IMR-90 (cell line): ENCODE results near the gene PARD3. TPM values are rescaled to one million over a fixed set of nuclear protein-coding genes. Genes with fewer than 3 reads are reported as not detected.

Experiments used
- ATAC-seq: fragments of 200-7000 bp; cut with Tn5 transposase; 2 replicates; pipeline ENCODE4 v1.9.1; 2020; ENCODE audit warnings: low read depth, mild to moderate bottlenecking, moderate library complexity
- BruUV-seq: library from RNA; stranded (reverse); fragments of 400-500 nt; replicated peaks from 2 replicates; lab custom pipeline; 2021; lab: Mats Ljungman, UMichigan
- CTCF ChIA-PET: fragments of 300-600 bp; formaldehyde crosslinking; extraction: SDS; loops from one replicate; lab custom pipeline; 2021; ENCODE audit warnings: antibody characterized with exemption; lab: Yijun Ruan, JAX
- POLR2A ChIA-PET: fragments of 300-600 bp; sonication (Branson Sonifier 250); formaldehyde crosslinking; loops from one replicate; lab custom pipeline; 2022; ENCODE audit warnings: antibody characterized with exemption; ENCODE audit not compliant: unreplicated experiment; lab: Charles Lee
- DNase-seq: peaks from one replicate; pipeline ENCODE4 v3.0.0; 2013
- H2AFZ ChIP-seq: replicated peaks from 2 replicates; pipeline ENCODE3; 2013; ENCODE audit warnings: low read length, mild to moderate bottlenecking; ENCODE audit not compliant: poor library complexity
- H2AK5ac ChIP-seq: 2 replicates; pipeline ENCODE4 v1.6.1; 2013; ENCODE audit warnings: low read depth, low read length, inconsistent platforms
- H2AK9ac ChIP-seq: replicated peaks from 2 replicates; pipeline ENCODE3; 2013; ENCODE audit warnings: mild to moderate bottlenecking, low read depth, low read length, moderate library complexity; ENCODE audit not compliant: poor library complexity
- H2BK120ac ChIP-seq: 2 replicates; pipeline ENCODE4 v1.6.1; 2013; ENCODE audit warnings: low read depth, low read length, inconsistent platforms
- H2BK15ac ChIP-seq: 3 replicates; pipeline ENCODE4 v1.6.1; 2013; ENCODE audit warnings: low read depth, low read length, inconsistent platforms
- H2BK20ac ChIP-seq: 2 replicates; pipeline ENCODE4 v1.6.1; 2013; ENCODE audit warnings: low read depth, mild to moderate bottlenecking, inconsistent platforms, low read length, moderate library complexity
- H2BK5ac ChIP-seq: 2 replicates; pipeline ENCODE4 v1.6.1; 2013; ENCODE audit warnings: mild to moderate bottlenecking, low read depth, low read length, inconsistent platforms; ENCODE audit not compliant: poor library complexity, severe bottlenecking
- H3K14ac ChIP-seq: replicated peaks from 2 replicates; pipeline ENCODE4 v1.6.1; 2013; ENCODE audit warnings: low read depth, low read length, inconsistent platforms
- H3K18ac ChIP-seq: 2 replicates; pipeline ENCODE4 v1.6.1; 2013; ENCODE audit warnings: low read depth, low read length, control low read depth
- H3K23ac ChIP-seq: 2 replicates; pipeline ENCODE4 v1.6.1; 2013; ENCODE audit warnings: low read depth, low read length, inconsistent platforms
- H3K27ac ChIP-seq: 2 replicates; pipeline ENCODE4 v1.5.1; 2013; ENCODE audit warnings: mild to moderate bottlenecking, control low read depth, low read length; ENCODE audit not compliant: insufficient read depth
- H3K27me3 ChIP-seq: 2 replicates; pipeline ENCODE4 v1.6.1; 2013; ENCODE audit warnings: low read length; ENCODE audit not compliant: control insufficient read depth, insufficient read depth
- H3K36me3 ChIP-seq: 2 replicates; pipeline ENCODE4 v1.6.1; 2013; ENCODE audit warnings: low read length, mixed read lengths; ENCODE audit not compliant: control insufficient read depth, insufficient read depth
- H3K4ac ChIP-seq: 2 replicates; pipeline ENCODE4 v1.6.1; 2013; ENCODE audit warnings: low read depth, low read length, inconsistent platforms
- H3K4me1 ChIP-seq: 2 replicates; pipeline ENCODE4 v1.6.1; 2013; ENCODE audit warnings: low read length, mixed read lengths; ENCODE audit not compliant: control insufficient read depth, insufficient read depth
- H3K4me2 ChIP-seq: 2 replicates; pipeline ENCODE4 v1.6.1; 2013; ENCODE audit warnings: low read depth, mild to moderate bottlenecking, control low read depth, low read length, moderate library complexity
- H3K4me3 ChIP-seq: 2 replicates; pipeline ENCODE4 v1.5.1; 2013; ENCODE audit warnings: low read depth, mild to moderate bottlenecking, control low read depth, low read length, moderate library complexity; ENCODE audit not compliant: insufficient read depth
- H3K56ac ChIP-seq: 2 replicates; pipeline ENCODE4 v1.6.1; 2013; ENCODE audit warnings: low read length, inconsistent platforms; ENCODE audit not compliant: insufficient read depth; ENCODE audit errors: extremely low read depth
- H3K79me1 ChIP-seq, 2 experiments: 2 replicates each; pipeline ENCODE4 v1.6.1; 2013; ENCODE audit warnings: low read length in 2 of 2, inconsistent platforms in 1 of 2, low read depth in 1 of 2
- H3K9ac ChIP-seq: 2 replicates; pipeline ENCODE4 v1.6.1; 2013; ENCODE audit warnings: low read depth, low read length, control low read depth
- H3K9me1 ChIP-seq: 2 replicates; pipeline ENCODE4 v1.6.1; 2013; ENCODE audit warnings: low read length, inconsistent platforms; ENCODE audit not compliant: insufficient read depth
- H3K9me3 ChIP-seq: 2 replicates; pipeline ENCODE4 v1.6.1; 2013; ENCODE audit warnings: low read length; ENCODE audit not compliant: control insufficient read depth, insufficient read depth
- H4K20me1 ChIP-seq: 2 replicates; pipeline ENCODE4 v1.6.1; 2013; ENCODE audit warnings: low read length, inconsistent platforms; ENCODE audit not compliant: insufficient read depth
- H4K5ac ChIP-seq: 2 replicates; pipeline ENCODE4 v1.6.1; 2013; ENCODE audit warnings: mild to moderate bottlenecking, low read depth, low read length, control low read depth
- H4K8ac ChIP-seq, 2 experiments: 2 replicates each; pipeline ENCODE4 v1.6.1; 2013; ENCODE audit warnings: low read depth in 2 of 2, low read length in 2 of 2, control low read depth in 1 of 2, inconsistent platforms in 1 of 2
- H4K91ac ChIP-seq: 2 replicates; pipeline ENCODE4 v1.6.1; 2013; ENCODE audit warnings: low read depth, low read length, inconsistent platforms; ENCODE audit not compliant: insufficient read depth
- BHLHE40 ChIP-seq: fragments of 150-350 bp; IDR thresholded peaks from 2 replicates; pipeline ENCODE4 v1.6.1; 2016; ENCODE audit warnings: mild to moderate bottlenecking, low read depth, low read length
- CEBPB ChIP-seq: IDR thresholded peaks from 2 replicates; pipeline ENCODE4 v1.6.1; 2012; ENCODE audit warnings: low read depth, low read length, improper control_type of control experiment
- CHD1 ChIP-seq: IDR thresholded peaks from 2 replicates; pipeline ENCODE4 v1.6.1; 2012; ENCODE audit warnings: low read depth, low read length, improper control_type of control experiment
- FOS ChIP-seq: fragments of 150-350 bp; IDR thresholded peaks from 2 replicates; pipeline ENCODE4 v1.6.1; 2016; ENCODE audit warnings: low read depth, low read length
- MAFK ChIP-seq: IDR thresholded peaks from 2 replicates; pipeline ENCODE4 v1.6.1; 2012; ENCODE audit warnings: low read depth, low read length, improper control_type of control experiment
- MAZ ChIP-seq: IDR thresholded peaks from 2 replicates; pipeline ENCODE4 v1.6.1; 2012; ENCODE audit warnings: low read depth, mild to moderate bottlenecking, low read length, improper control_type of control experiment, moderate library complexity, borderline replicate concordance
- MXI1 ChIP-seq: IDR thresholded peaks from 2 replicates; pipeline ENCODE4 v1.6.1; 2012; ENCODE audit warnings: low read depth, mild to moderate bottlenecking, low read length, moderate library complexity, borderline replicate concordance
- NFE2L2 ChIP-seq: fragments of 150-350 bp; IDR thresholded peaks from 2 replicates; pipeline ENCODE4 v1.6.1; 2016; ENCODE audit warnings: low read depth, mild to moderate bottlenecking, low read length
- POLR2A ChIP-seq: IDR thresholded peaks from 2 replicates; pipeline ENCODE4 v1.6.1; 2012; ENCODE audit warnings: mild to moderate bottlenecking, low read depth, low read length
- RAD21 ChIP-seq: IDR thresholded peaks from 2 replicates; pipeline ENCODE4 v1.6.1; 2012; ENCODE audit warnings: low read length, improper control_type of control experiment
- RCOR1 ChIP-seq: IDR thresholded peaks from 2 replicates; pipeline ENCODE4 v1.6.1; 2012; ENCODE audit warnings: mild to moderate bottlenecking, low read length, improper control_type of control experiment; ENCODE audit not compliant: insufficient replicate concordance
- RFX5 ChIP-seq: IDR thresholded peaks from 2 replicates; pipeline ENCODE4 v1.8.0; 2012; ENCODE audit warnings: low read depth, mild to moderate bottlenecking, low read length, moderate library complexity
- SMC3 ChIP-seq: fragments of 150-350 bp; IDR thresholded peaks from 2 replicates; pipeline ENCODE4 v1.6.1; 2016; ENCODE audit warnings: low read depth, mild to moderate bottlenecking, antibody characterized with exemption, low read length, moderate library complexity
- WGBS, 2 experiments: methylation state at CpG; one replicate each; pipeline versions ENCODE4 v1.1.5 to v1.1.7; 2013; ENCODE audit warnings: missing lambda C conversion rate in 2 of 2; ENCODE audit not compliant: insufficient read length in 1 of 2; ENCODE audit errors: extremely low coverage in 2 of 2; 5-methylcytosine and 5-hydroxymethylcytosine counted together
- dilution Hi-C: fragments of 300-500 bp; cut with HindIII; formaldehyde crosslinking; loops from one replicate; pipeline ENCODE4 v1.14.3; 2018; ENCODE audit warnings: low sequenced_read_pairs; ENCODE audit not compliant: unreplicated experiment
- in situ Hi-C: fragments of 300-500 bp; cut with MboI; formaldehyde crosslinking; loops from 3 replicates; pipeline ENCODE4 v1.14.3; 2019; ENCODE audit warnings: low sequenced_read_pairs, inconsistent platforms, mixed read lengths
- intact Hi-C: fragments of 100-400 bp; cut with micrococcal nuclease; formaldehyde crosslinking; loops from 2 replicates; pipeline ENCODE4 v1.10.0; 2022
- polyA plus RNA-seq, 3 experiments: library from polyadenylated mRNA; depleted of rRNA; stranded (reverse); fragments of >200 nt; gene quantifications; 2 replicates each; pipeline ENCODE4 v1.2.3, GENCODE V29; 2012; ENCODE audit warnings: low replicate concordance in 1 of 3
- total RNA-seq: library from RNA; depleted of rRNA; stranded (reverse); fragments of >200 nt; gene quantifications from 2 replicates; pipeline ENCODE4 v1.2.3, GENCODE V29; 2012
- TF ChIP-seq, protein P1 (sequence below): fragments of 150-350 bp; IDR thresholded peaks from 2 replicates; pipeline ENCODE4 v1.6.1; 2017; ENCODE audit warnings: mild to moderate bottlenecking, antibody characterized with exemption, low read length, low read depth
- TF ChIP-seq, protein P2 (sequence below): fragments of 150-350 bp; IDR thresholded peaks from 2 replicates; pipeline ENCODE4 v1.6.1; 2016; ENCODE audit warnings: low read depth, mild to moderate bottlenecking, low read length, moderate library complexity, borderline replicate concordance

The PARD3 gene
- total and polyA plus RNA-seq, 2 of the 4 experiments (the other 2 are of a cell fraction) = 14.6 to 37.5 TPM

DNA sequence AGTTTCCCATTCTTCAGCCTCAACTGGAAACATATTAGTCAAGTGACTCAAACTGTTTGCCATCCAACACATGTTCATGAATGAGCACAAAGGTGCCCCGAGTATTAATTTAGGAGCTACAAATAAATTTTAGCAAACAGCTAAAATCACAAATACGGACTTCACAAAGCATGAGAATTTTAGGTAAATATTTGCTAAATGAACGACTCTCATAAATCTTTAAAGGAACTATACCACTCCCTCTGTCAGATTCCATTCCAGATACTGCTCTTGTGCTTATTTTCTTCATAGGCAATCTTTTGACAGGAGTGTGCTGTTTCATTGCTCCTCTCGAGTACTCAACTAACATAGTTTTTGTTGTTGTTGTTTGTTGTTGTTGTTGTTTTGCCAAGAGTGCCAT, 330.9 kb downstream of the PARD3 start:
- ChIA-PET POLR2A (no interaction called here), CTCF (no interaction called here)
- ATAC-seq (no peak), DNase-seq (no peak)
- Histone ChIP-seq H3K27me3 (no peaks in the 10 kb centered on the region), H2BK20ac (no peak overlapping the region), H3K4ac (no peak overlapping the region), H3K36me3 (no peaks in the 10 kb centered on the region), H2BK15ac (no peak overlapping the region), H4K8ac (no peak overlapping the region), H4K91ac (no peak overlapping the region), H2AK5ac (no peak overlapping the region), H3K9me1 (peaks cover 13% of the 10 kb centered on the region), H4K20me1 (no peaks in the 10 kb centered on the region; the same call in 1 of the 2 replicates), H3K9me3 (no peaks in the 10 kb centered on the region), H3K18ac (no peak overlapping the region), H3K79me1 (no peaks in the 10 kb centered on the region), H2AFZ (no peak overlapping the region), H3K4me2 (no peak overlapping the region), H2BK5ac (no peak overlapping the region), H4K5ac (no peak overlapping the region), H3K27ac (no peak overlapping the region), H2BK120ac (no peak overlapping the region), H3K23ac (no peak overlapping the region), H3K4me3 (no peak overlapping the region), H3K14ac (no peak overlapping the region), H3K56ac (no peak overlapping the region), H2AK9ac (no peak overlapping the region), H3K4me1 (no peaks in the 10 kb centered on the region), H3K9ac (no peak overlapping the region)
- in situ Hi-C loops = no loop called here
- dilution Hi-C loops = no loop called here
- no TSS peak for BruUV-seq
- intact Hi-C loops = no loop called here
- WGBS, 2 experiments = no CpG with 5 or more reads among the region's 4 CpGs
- TF ChIP-seq MAFK (no peak), SMC3 (no peak), BHLHE40 (no peak), MAZ (no peak), MXI1 (no peak), NFE2L2 (no peak), RFX5 (no peak), CEBPB (no peak), CHD1 (no peak), POLR2A (no peak), RCOR1 (no peak), FOS (no peak), RAD21 (no peak)
- TF ChIP-seq, protein P1, sequence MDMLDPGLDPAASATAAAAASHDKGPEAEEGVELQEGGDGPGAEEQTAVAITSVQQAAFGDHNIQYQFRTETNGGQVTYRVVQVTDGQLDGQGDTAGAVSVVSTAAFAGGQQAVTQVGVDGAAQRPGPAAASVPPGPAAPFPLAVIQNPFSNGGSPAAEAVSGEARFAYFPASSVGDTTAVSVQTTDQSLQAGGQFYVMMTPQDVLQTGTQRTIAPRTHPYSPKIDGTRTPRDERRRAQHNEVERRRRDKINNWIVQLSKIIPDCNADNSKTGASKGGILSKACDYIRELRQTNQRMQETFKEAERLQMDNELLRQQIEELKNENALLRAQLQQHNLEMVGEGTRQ = no peak
- TF ChIP-seq, protein P2, sequence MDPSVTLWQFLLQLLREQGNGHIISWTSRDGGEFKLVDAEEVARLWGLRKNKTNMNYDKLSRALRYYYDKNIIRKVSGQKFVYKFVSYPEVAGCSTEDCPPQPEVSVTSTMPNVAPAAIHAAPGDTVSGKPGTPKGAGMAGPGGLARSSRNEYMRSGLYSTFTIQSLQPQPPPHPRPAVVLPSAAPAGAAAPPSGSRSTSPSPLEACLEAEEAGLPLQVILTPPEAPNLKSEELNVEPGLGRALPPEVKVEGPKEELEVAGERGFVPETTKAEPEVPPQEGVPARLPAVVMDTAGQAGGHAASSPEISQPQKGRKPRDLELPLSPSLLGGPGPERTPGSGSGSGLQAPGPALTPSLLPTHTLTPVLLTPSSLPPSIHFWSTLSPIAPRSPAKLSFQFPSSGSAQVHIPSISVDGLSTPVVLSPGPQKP = no peak
